Mesenchymal stem cell (in vitro differentiated cells and primary cell): ENCODE measurements around the gene GFOD2.
A peak's percentile ranks its signal among the peaks of the same experiment; 100 is the strongest.

Experiments used
- DNase-seq: peaks from one replicate; pipeline ENCODE4 v3.0.0-alpha.2; 2013
- H2AFZ ChIP-seq: one replicate; pipeline ENCODE4 v1.6.1; 2013; ENCODE audit warnings: low read depth, mild to moderate bottlenecking, control low read depth, inconsistent platforms, low read length, moderate library complexity
- H2AK5ac ChIP-seq: 2 replicates; pipeline ENCODE4 v1.6.1; 2013; ENCODE audit warnings: low read length, moderate library complexity, mild to moderate bottlenecking, inconsistent platforms; ENCODE audit not compliant: severe bottlenecking
- H2BK120ac ChIP-seq: one replicate; pipeline ENCODE4 v1.6.1; 2013; ENCODE audit warnings: low read depth, mild to moderate bottlenecking, inconsistent platforms, low read length, moderate library complexity
- H2BK12ac ChIP-seq, 2 experiments: one replicate each; pipeline ENCODE4 v1.6.1; 2013; ENCODE audit warnings: inconsistent platforms in 2 of 2, low read length in 2 of 2, mild to moderate bottlenecking in 2 of 2, moderate library complexity in 2 of 2, control low read depth in 1 of 2
- H2BK15ac ChIP-seq: one replicate; pipeline ENCODE4 v1.6.1; 2013; ENCODE audit warnings: mild to moderate bottlenecking, low read depth, inconsistent platforms; ENCODE audit not compliant: poor library complexity, severe bottlenecking
- H2BK5ac ChIP-seq: 2 replicates; pipeline ENCODE4 v1.6.1; 2013; ENCODE audit warnings: low read depth, mild to moderate bottlenecking, low read length, control low read depth, inconsistent platforms; ENCODE audit not compliant: poor library complexity, severe bottlenecking
- H3K14ac ChIP-seq, 2 experiments: one replicate each; pipeline ENCODE4 v1.6.1; 2013; ENCODE audit warnings: inconsistent platforms in 2 of 2, low read length in 2 of 2, control low read depth in 1 of 2, mild to moderate bottlenecking in 1 of 2, moderate library complexity in 1 of 2
- H3K18ac ChIP-seq, 2 experiments: one replicate each; pipeline ENCODE4 v1.6.1; 2013; ENCODE audit warnings: inconsistent platforms in 2 of 2, low read length in 2 of 2, control low read depth in 1 of 2, low read depth in 1 of 2, mild to moderate bottlenecking in 1 of 2
- H3K23ac ChIP-seq, 2 experiments: one replicate each; pipeline ENCODE4 v1.6.1; 2013; ENCODE audit warnings: inconsistent platforms in 2 of 2, low read length in 2 of 2, mild to moderate bottlenecking in 2 of 2, moderate library complexity in 2 of 2, control low read depth in 1 of 2
- H3K27ac ChIP-seq: 2 replicates; pipeline ENCODE4 v1.5.1; 2013; ENCODE audit warnings: mild to moderate bottlenecking, moderate library complexity, low read length, control low read depth, inconsistent platforms; ENCODE audit not compliant: poor library complexity, severe bottlenecking
- H3K27me3 ChIP-seq, 2 experiments: 2 replicates each; pipeline versions ENCODE4 v1.6.1 to v1.7.0; 2013; ENCODE audit warnings: low read length in 2 of 2, mild to moderate bottlenecking in 2 of 2, moderate library complexity in 2 of 2, control low read depth in 1 of 2, inconsistent platforms in 1 of 2; ENCODE audit not compliant: control insufficient read depth in 1 of 2, insufficient read depth in 1 of 2
- H3K36me3 ChIP-seq, 2 experiments: 2 replicates each; pipeline versions ENCODE4 v1.6.1 to v1.7.0; 2013; ENCODE audit warnings: low read length in 2 of 2, control low read depth in 1 of 2, inconsistent platforms in 1 of 2, low read depth in 1 of 2, mild to moderate bottlenecking in 1 of 2; ENCODE audit not compliant: insufficient read depth in 2 of 2, control insufficient read depth in 1 of 2
- H3K4ac ChIP-seq, 2 experiments: one replicate each; pipeline ENCODE4 v1.6.1; 2013; ENCODE audit warnings: inconsistent platforms in 2 of 2, low read length in 2 of 2, mild to moderate bottlenecking in 2 of 2, moderate library complexity in 2 of 2, control low read depth in 1 of 2, low read depth in 1 of 2
- H3K4me1 ChIP-seq: 2 replicates; pipeline ENCODE4 v1.6.1; 2013; ENCODE audit warnings: low read depth, low read length, control low read depth; ENCODE audit not compliant: control insufficient read depth, insufficient read depth
- H3K4me2 ChIP-seq: 2 replicates; pipeline ENCODE4 v1.6.1; 2013; ENCODE audit warnings: low read length, mild to moderate bottlenecking, inconsistent platforms; ENCODE audit not compliant: poor library complexity, severe bottlenecking
- H3K4me3 ChIP-seq, 2 experiments: 2 replicates each; pipeline versions ENCODE4 v1.5.1 to v1.7.0; 2013; ENCODE audit warnings: low read length in 2 of 2, mild to moderate bottlenecking in 2 of 2, control low read depth in 1 of 2, low read depth in 1 of 2; ENCODE audit not compliant: insufficient read depth in 1 of 2
- H3K79me1 ChIP-seq: replicated peaks from 2 replicates; pipeline ENCODE4 v1.6.1; 2013; ENCODE audit warnings: mild to moderate bottlenecking, control low read depth, low read length, inconsistent platforms; ENCODE audit not compliant: poor library complexity, severe bottlenecking
- H3K9ac ChIP-seq: 2 replicates; pipeline ENCODE4 v1.7.0; 2013; ENCODE audit warnings: mild to moderate bottlenecking, low read length, moderate library complexity
- H3K9me3 ChIP-seq: 2 replicates; pipeline ENCODE4 v1.7.0; 2013; ENCODE audit warnings: mild to moderate bottlenecking, low read length; ENCODE audit not compliant: control insufficient read depth
- H4K8ac ChIP-seq: one replicate; pipeline ENCODE4 v1.6.1; 2013; ENCODE audit warnings: inconsistent platforms, mild to moderate bottlenecking, low read length, moderate library complexity
- H4K91ac ChIP-seq: one replicate; pipeline ENCODE4 v1.6.1; 2013; ENCODE audit warnings: mild to moderate bottlenecking, low read length, inconsistent platforms
- WGBS: methylation state at CpG from one replicate; pipeline ENCODE4 v1.1.7; 2013; ENCODE audit warnings: mixed read lengths; 5-methylcytosine and 5-hydroxymethylcytosine counted together

GFOD2 gene

DNA sequence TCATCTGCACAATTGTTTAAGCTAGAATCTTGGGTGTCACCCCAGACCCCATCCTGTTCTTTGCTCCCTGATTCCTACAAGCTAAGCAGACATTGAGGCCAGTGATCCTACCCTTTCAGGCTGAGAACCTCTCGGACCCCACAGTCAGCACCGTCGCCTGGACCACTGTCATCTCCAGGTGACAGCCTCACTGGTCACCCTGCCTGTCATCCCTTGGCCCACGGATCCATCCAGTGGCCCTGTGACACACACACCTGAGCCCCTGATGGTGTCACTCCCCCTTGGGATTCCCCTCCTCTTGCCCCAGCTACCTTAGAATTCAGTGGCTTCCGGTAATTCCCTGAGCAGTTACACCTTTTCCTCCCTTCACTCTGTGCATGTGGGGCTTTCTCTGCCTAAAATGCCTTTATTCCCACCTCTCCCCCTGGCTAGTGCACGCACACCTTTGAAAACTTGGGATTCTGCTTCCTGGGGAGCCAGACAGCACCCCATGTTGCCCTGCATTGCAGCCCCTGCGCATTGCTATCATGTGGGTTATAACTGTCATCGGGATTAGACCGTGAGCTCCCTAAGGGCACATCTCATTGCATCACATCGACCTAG, 49.5 kb downstream of the GFOD2 start:
- Histone ChIP-seq H3K4ac (no peak overlapping the region), H4K91ac (no peak overlapping the region), H3K27ac (no peak overlapping the region), H3K9me3 (no peaks in the 10 kb centered on the region), H2BK120ac (no peak overlapping the region), H2AFZ (no peak overlapping the region), H2BK5ac (no peak overlapping the region), H2BK12ac (no peak overlapping the region), H3K4me2 (no peak overlapping the region), H2AK5ac (no peak overlapping the region), H3K18ac (no peak overlapping the region), H3K14ac (no peak overlapping the region), H2BK15ac (no peak overlapping the region), H3K36me3 (peaks cover 2 to 9% of the 10 kb centered on the region in 2 experiments), H3K23ac (no peak overlapping the region), H3K79me1 (peaks cover 5% of the 10 kb centered on the region), H4K8ac (no peak overlapping the region), H3K4me3 (no peak overlapping the region), H3K4me1 (peaks cover 40% of the 10 kb centered on the region), H3K27me3 (no peaks in the 10 kb centered on the region), H3K9ac (no peak overlapping the region)
- WGBS = 92% methylated on average over 10 of the region's 10 CpGs
- no peak for DNase-seq

GRCh38 chr16:67668495-67669157, 50.5 kb downstream of the GFOD2 start:
- Histone ChIP-seq H3K23ac (no peak overlapping the region), H2AFZ (no peak overlapping the region), H3K9ac (no peak overlapping the region), H2BK12ac (no peak overlapping the region), H2AK5ac (no peak overlapping the region), H3K18ac (no peak overlapping the region), H3K9me3 (no peaks in the 10 kb centered on the region), H3K4ac (no peak overlapping the region), H3K27me3 (no peaks in the 10 kb centered on the region), H3K4me1 (peaks cover 32% of the 10 kb centered on the region), H3K4me3 (no peak overlapping the region), H2BK120ac (no peak overlapping the region), H3K4me2 (no peak overlapping the region), H4K8ac (no peak overlapping the region), H4K91ac (no peak overlapping the region), H3K27ac (no peak overlapping the region), H2BK5ac (no peak overlapping the region), H2BK15ac (no peak overlapping the region), H3K14ac (no peak overlapping the region), H3K36me3 (peaks cover 8 to 9% of the 10 kb centered on the region in 2 experiments), H3K79me1 (peaks cover 5% of the 10 kb centered on the region)
- 88% methylated on average over 6 of the region's 6 CpGs for WGBS
- DNase-seq = no peak

- Histone ChIP-seq H3K23ac (no peak overlapping the region), H3K4me3 (peak overlapping the region in 1 of 2 experiments; percentile 85), H2BK12ac (no peak overlapping the region), H2BK5ac (no peak overlapping the region), H2AK5ac (no peak overlapping the region), H3K9me3 (no peaks in the 10 kb centered on the region), H2AFZ (no peak overlapping the region), H4K91ac (no peak overlapping the region), H3K4me2 (peak overlapping the region; percentile 2), H3K36me3 (peaks cover 14 to 16% of the 10 kb centered on the region in 2 experiments), H2BK15ac (peak overlapping the region; percentile 23), H3K4me1 (peaks cover 26% of the 10 kb centered on the region), H2BK120ac (no peak overlapping the region), H3K79me1 (peaks cover 5% of the 10 kb centered on the region), H3K27ac (no peak overlapping the region), H3K27me3 (no peaks in the 10 kb centered on the region), H4K8ac (peak overlapping the region; percentile 64), H3K4ac (peak overlapping the region in 1 of 2 experiments; percentile 17), H3K18ac (no peak overlapping the region), H3K14ac (no peak overlapping the region), H3K9ac (peak overlapping the region; percentile 93)
- peak; percentile 96 for DNase-seq
- 35% methylated on average over 18 of the region's 18 CpGs for WGBS
Observed at GRCh38 chr16:67667817-67668494, 51.2 kb downstream of the GFOD2 start.

DNA sequence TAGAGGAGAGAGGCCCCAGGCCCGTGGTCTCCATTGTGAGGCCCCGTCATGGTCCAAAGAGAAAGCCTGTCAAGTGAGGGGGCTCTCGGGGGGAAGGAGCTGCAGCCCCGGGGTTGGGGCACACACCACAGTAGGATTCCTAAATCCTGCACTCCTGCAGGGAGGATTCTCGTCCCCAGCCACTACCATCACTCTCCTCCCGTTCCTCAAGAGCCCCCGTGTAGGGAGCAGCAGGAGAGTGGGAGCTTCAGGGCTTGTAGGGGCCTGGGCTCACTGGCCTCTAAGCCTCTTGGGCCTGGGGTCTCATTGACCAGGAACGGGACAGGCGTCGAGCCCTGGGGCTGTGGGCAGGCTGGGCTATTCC, 51.7 kb downstream of the GFOD2 start:
- peak overlapping the region in 1 of 2 experiments; percentile 85 for H3K4me3 ChIP-seq

More for the DNA sequence above, 51.7 kb downstream of the GFOD2 start:
- H4K8ac ChIP-seq = peak overlapping the region; percentile 98
- DNase-seq = no peak
- peak overlapping the region; percentile 23 for H2BK15ac ChIP-seq
- H3K27ac ChIP-seq = no peak overlapping the region
- H3K9ac ChIP-seq = peak overlapping the region; percentile 93
- H3K18ac ChIP-seq = peak overlapping the region in 1 of 2 experiments; percentile 89
- 59% methylated on average over 6 of the region's 10 CpGs for WGBS
- H2BK5ac ChIP-seq = no peak overlapping the region
- H2BK12ac ChIP-seq = peak overlapping the region in 1 of 2 experiments; percentile 10
- H3K27me3 ChIP-seq = no peaks in the 10 kb centered on the region
- H3K14ac ChIP-seq = no peak overlapping the region
- no peaks in the 10 kb centered on the region for H3K9me3 ChIP-seq
- peaks cover 5% of the 10 kb centered on the region for H3K79me1 ChIP-seq
- H4K91ac ChIP-seq = peak overlapping the region; percentile 28
- H3K36me3 ChIP-seq = peaks cover 20 to 21% of the 10 kb centered on the region in 2 experiments
- peak overlapping the region; percentile 24 for H3K4ac ChIP-seq
- H2AK5ac ChIP-seq = no peak overlapping the region
- H2BK120ac ChIP-seq = peak overlapping the region; percentile 78
- no peak overlapping the region for H3K23ac ChIP-seq
- H3K4me2 ChIP-seq = peak overlapping the region; percentile 2
- no peak overlapping the region for H2AFZ ChIP-seq
- peaks cover 23% of the 10 kb centered on the region for H3K4me1 ChIP-seq
